ENCODE measurements around the gene ACKR3.
A peak's percentile ranks its signal among the peaks of the same experiment; 100 is the strongest.

The ACKR3 gene

DNA sequence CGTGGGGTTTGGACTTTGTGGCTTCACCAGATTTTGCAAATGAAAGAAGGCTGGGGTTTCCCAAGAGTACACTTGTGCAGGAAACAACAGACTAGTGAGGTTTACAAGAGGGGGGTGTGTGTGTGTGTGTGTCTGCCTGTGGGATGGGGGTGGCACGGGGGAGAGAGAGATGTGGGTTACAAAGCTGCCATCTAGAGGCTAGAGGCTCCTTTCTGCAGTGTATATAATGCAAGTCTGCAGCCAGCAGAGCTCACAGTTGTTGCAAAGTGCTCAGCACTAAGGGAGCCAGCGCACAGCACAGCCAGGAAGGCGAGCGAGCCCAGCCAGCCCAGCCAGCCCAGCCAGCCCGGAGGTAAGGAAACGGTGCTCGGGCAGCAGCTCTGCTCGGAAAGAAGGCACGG lies at the start of gene ACKR3:
Gene ACKR3, plus strand, starts transcription at position 253 of the 401 bp plus-strand sequence. CDS start 10,641 bp downstream, outside the sequence.
- DNase-seq = peak; percentile 55 to 67

DNA sequence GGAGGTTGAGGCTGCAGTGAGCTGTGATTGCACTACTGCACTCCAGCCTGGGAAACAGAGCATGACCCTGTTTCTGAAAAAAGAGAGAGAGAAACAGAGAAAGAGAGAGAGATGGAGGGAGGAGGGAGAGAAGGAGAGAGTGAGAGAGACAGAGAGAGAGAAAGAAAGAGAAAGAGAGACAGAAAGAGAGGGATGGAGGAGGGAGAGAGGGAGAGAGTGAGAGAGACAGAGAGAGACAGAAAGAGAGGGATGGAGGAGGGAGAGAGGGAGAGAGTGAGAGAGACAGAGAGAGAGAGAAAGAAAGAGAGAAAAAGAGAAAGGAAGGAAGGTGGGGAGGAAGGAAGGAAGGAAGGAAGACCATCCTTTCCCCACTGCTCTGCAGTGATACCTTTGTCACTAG lies 48.1 kb upstream of the ACKR3 start:
- no peak for DNase-seq

DNA sequence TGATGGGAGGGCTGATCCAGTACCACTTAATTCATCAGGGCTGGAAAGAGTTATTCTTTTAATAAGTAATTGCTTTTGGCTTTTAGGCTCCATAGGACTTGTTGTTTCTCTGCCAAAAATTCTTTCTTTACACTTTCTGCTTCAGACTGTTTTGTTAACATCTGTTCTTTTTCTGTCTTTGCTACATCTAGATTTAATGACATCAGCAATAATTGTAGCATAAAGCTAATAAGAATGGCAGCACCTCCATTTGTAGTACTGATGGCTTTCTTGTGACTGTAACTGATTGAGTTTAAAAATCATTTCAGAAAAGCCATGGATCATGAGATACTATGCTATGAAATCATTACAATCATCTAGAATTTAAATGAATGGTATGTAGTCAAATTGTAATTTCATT lies 46.4 kb upstream of the ACKR3 start:
- no peak for DNase-seq

DNA sequence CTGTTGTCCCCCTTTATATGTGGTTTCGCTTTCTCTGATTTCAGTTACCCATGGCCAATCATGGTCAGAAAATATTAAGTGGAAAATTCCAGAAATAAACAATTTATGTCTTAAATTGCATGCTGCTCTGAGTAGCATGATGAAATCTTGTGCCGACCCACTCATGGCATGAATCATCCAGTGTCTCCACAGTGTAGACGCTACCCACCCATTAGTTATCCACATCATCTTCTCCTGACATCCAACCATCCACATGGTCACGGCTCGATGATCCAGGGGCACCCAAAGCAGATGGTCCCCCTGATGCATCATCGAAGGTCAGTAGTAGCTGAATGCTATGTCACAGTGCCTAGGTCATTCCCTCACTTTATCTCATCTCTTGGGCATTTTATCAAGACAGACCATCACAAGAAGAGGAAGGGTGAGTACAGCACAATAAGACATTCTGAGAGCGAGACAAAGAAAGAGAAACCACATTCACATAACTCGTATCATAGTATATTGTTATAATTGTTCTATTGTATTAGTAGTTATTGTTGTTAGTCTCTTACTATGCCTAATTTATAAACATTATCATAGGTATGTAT lies 44.1 kb upstream of the ACKR3 start:
- DNase-seq = no peak

DNA sequence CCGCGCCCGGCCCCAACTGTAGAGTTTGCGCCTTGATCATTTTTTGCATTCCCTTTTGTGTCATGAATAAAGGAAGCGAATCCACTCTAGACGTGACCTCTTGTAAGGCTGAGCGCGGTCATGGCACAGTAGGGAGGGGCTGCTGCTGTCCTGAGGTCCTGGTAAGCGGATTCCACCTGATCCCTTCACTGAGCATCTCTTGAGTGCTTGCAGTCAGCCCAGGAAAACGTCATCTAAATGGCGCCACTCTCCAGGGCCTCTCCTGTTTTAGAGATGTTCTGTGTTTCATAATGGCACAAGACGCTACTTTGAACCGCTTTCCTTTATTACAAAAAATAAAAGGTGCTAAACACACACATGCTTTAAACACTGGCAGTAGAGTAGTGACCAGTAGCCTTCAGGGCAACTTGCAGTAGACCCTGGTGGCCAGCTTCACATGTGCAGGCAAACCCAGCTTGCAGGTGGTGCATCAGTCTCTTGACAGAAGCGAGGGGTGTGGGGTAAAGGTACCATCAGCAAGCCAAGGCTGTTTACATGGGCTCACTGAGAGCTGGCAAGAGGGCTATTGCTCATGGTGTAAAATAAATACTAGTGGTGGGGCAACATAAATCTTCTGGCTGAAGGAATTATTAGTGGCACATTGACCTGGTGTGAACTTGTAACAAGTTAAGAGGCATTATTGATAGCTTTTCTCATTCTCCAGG lies 43.0 kb upstream of the ACKR3 start:
- DNase-seq = no peak

DNA sequence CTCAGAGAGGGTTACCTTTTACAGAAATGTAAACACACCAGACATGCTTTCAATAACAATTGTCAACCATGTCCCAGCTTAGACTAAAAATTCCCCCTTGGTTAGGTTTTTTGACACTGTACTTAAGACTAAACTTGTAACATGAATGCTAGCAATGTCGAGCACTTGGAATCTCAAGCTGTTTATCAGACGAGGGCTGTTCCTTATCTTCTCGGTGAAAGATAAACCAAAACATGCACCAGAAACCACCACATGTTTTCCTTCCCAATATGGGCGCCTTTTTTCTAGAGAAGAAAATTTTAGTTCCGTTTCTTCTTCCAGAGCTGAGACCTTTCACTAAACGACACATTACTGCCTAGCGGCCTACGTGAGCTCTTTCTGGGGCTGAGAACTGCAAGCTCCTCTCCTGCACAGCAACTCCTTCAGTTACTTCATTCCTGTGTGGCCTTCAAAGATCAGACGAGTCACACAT lies 42.4 kb upstream of the ACKR3 start:
- DNase-seq = no peak

DNA sequence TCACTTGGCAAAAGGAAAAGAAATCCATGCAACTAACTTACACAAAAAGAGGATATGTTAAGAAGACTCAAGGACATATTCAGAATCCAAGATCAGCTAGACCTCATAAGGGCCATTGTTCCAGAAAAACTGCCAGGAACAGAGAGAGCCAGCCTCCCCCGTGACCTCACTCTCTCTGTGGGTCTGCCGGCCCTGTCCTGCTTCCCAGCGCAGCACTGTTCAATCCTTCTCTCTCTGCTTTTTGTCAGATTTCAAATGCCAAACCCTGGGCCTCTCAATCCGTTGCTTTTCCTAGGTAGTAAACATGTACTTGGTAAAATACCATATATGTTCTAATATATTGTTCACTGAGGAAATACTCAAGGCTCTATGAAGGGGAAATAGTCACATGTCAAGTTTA lies 40.0 kb upstream of the ACKR3 start:
- no peak for DNase-seq

DNA sequence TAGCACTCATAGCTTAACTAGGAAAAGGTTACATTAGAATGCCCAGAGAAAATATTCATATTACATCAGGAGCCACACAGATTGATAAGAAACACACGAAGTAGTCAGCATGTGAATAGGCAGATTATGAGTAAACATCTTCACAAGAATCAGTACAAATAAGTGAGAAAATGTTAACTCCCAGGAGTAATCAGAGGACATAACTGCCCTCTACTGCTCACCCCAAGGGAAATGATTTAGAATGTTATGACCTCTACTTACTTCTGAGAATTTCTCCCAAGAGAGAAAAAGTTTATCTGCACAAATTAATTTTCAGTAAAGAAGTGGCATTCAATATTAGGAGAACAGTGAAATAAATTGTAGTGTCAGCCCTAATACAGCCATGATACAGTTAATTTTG lies 39.1 kb upstream of the ACKR3 start:
- DNase-seq = no peak

DNA sequence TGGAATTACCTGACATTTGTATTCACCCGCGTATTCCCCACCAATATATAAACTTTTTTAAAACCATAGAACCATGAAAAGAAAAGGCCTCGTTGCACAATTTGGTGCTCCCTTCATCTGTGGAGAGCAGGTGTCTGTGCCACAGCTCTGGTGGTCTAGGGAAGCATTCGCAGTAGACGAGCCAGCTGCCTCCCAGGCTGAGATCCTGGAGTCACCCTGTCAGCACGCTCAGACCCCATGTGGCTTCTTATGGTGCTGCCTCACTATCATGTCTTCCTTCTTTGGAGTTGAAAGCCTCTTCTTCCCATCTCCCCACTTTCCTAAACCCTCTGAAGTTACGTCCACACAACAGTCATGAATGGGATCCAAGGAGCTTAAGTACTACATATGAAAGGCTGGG lies 38.4 kb upstream of the ACKR3 start:
- DNase-seq = no peak

DNA sequence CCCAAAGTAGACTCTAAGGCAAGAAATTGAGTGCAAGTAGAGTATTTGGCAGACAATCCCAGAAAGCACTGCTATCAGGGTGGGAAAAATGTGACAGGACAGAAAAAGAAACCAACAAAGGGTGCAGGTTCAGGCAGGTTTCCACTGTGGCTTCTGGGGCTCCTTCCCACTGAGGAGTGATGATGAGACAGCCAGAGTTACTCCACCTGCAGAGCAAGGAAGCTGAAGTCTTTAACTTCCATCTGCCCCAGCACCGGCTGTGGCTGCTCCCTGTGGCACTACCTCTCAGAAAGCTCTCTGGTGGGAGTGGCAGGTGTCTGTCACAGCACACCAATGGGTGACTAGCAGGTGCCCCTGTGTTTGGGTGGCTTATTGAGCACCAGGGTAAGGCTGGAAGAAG lies 37.6 kb upstream of the ACKR3 start:
- DNase-seq = no peak

DNA sequence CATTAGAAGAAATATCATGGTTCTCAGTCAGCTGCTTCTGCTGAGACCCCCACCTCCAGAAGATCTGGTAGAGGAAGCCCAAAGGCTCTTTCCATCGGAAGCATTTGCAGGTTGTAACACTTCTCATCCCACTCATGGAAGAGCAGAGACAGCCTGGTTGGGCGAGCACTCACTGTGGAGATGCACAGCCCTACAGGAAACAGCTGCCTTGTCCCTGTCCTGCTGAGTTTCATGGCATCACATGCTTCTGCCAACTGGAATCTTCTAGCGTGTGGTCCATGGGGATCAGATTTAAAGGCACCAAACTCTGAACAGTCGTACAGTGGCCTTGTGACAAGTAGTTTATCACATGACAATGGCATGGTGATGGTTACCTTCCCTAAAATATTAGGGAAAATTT lies 36.3 kb upstream of the ACKR3 start:
- no peak for DNase-seq

DNA sequence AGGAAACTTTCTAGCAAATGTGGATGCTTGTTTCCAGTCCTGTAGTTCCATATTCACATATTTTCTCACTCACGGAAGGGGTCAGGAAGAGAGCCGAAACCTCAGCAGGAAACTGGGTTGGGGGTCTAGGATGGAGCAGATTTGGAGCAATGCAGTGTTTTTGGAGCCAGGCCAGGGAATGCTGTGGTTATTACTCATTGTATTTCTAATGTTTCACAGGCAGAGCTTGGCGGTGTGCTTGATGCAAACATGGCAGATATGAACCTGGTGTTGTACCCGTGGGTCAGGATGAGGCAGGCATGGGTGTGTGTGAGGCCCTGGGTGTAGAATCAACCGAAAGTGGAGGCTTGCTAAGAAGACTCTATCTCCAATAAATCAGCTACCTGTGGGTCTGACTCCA lies 34.6 kb upstream of the ACKR3 start:
- no peak for DNase-seq

DNA sequence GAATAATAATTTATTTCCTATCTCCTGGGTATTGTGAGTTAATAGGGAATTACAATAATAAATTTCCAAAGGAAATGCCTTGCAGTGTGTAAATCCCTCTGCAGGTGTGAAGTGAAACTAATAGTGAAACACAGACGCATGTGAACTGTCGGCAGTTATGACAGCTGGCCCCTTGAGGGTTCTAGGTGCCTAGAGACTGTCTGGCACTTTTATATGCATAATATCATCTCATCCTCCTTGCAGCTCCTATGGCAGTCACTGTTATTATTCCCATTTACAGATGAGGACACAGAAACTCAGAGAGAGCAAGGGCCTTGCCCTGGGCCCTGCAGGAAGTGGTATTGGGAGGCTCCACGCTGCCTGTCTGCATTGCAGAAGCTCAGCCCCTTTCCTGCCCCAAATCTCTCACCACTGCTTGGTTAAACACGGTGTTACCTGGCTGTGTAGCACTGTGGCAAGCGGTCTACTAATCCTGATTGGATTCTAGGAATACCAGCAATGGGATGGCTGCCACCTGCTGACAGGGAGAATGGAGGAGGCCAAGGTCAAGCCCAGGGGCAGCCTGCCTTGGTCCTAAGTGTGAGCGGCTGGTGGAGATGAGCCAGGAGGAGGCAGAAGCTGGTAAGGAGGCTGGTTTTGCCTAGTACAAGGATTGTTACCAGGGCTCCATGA lies 32.8 kb upstream of the ACKR3 start:
- DNase-seq = no peak

DNA sequence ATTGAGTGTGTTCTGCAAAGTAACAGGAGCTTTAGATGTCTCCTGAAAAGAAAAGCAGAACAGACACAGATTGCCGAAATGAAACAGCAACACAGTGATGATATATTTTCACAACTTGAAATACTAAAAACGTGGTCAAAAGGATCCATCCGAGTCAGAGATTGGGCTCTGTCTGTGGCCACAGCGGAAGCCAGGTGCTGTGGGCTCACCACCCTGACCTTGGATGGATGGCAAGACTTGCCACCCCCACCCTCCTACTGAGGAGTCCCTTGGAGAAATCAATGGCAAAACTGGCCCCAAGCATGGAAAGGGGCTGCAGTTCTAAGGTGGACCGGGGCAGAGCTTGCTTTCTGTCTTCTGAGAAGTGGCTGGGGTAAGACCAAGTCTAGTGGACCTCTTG lies 31.4 kb upstream of the ACKR3 start:
- DNase-seq = no peak

DNA sequence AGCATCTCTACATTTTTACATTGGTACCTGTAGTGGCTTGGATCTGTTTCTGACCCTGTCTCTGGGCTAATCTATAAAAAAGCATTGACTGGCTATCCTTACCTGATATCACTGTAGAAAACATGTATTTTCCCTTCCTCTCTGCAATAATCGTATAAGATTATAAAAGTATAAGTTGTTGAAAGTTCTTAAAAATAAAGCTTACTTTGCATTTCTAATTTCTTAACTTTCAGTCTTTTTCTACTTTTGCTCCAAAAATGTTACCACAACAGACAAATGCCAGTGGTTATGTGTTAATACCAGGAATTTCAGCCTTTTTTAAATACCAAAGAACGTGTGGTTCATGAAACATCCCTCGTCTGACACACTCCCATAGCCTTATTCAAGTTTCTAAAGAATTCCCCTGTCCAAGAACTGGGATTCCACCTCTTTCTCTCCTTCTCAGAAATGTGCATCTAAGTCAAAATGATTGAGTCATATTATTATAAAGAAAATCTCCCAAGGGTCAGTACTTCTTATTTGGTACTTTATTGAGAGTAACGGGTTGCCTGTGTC lies 28.5 kb upstream of the ACKR3 start:
- DNase-seq = no peak

DNA sequence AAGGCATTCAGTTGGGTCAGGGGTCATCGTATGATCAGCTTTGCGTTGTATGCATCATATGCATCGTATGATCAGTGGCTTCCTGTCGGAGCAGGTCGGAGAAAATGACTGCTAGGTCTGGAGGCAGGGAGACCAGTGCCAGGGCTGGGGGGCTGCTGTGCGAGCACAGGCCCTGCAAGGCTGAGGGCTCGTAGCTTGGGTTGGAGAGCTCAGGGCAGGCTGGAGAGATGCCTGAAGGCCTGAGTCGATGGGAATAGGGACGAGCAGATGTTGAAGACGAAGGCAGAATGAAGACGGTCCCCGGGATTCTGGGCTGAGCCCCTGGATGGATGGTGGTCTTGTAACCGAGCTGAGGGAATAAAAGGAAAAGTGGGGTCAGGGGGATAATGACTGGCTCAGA lies 25.3 kb upstream of the ACKR3 start:
- DNase-seq = no peak

DNA sequence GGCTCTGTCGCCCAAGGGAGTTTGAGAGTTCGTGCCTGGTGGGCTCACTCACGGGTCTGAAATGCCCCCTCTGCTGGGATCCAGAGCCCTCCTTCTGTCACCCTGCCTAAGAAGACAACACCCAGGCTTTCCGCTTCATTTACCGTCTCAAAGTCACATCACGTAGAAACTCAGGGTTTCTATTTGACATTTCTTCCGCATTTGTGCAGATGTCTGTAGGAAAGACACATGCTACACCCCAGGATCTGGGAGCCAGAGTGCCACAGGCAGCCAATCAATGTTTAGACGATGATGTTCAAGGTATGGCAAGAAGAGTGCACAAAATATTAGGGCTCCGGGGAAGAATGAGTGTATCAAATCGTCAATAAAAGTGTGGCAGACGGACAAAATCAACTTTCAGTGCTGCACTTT lies 24.4 kb upstream of the ACKR3 start:
- DNase-seq = no peak

DNA sequence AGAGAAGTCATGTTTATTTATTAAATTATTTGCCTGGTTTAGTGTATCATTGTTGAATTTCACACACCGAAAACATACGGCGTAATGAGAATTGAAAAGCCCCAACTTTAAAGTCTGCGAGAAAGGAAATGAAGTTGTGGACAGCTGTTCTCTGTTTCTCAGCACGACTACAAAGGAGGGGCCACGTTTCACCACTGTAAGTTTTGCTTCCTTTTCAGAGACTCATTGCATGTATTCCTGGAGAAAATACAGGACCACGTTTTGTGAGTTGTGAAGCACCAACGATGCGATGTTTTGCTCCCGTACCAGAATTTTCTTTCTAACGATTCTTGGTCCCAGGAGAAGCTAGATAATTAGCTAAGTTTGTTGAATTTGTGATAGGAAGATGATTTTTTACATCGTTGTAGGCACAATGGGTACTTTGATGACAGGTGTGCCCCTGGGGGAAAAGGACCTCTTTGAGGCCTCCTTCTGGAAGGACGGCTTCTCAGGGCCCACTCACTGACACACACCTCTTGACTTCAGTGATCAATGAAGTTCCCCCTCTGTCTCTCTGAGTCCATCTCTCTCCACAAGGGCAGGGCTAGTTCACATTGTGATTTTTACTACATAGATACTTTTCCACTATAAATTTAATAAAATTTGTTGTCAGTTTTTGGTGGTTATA lies 23.7 kb upstream of the ACKR3 start:
- no peak for DNase-seq

DNA sequence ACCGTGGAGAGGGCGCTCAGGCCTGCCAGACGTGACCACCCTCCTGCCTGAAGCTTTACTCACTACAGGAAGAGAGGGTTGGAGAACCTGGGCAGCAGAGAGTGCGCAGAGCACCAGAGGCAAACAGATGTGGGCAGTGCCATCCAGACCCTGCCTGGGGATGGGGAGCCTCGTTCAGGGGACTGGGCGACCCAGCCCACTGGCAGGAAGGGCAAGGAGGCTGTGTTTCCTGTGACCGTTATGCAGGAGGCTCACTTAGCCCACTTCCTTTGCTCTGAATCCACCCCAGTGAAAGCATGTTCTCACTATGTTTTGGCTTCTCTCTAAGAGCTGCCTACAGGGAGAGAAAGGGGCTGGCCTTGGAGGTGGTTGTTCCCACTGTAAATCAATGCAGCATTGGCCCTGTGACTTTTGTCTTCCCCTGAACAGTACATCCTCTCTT lies 23.0 kb upstream of the ACKR3 start:
- DNase-seq = no peak

DNA sequence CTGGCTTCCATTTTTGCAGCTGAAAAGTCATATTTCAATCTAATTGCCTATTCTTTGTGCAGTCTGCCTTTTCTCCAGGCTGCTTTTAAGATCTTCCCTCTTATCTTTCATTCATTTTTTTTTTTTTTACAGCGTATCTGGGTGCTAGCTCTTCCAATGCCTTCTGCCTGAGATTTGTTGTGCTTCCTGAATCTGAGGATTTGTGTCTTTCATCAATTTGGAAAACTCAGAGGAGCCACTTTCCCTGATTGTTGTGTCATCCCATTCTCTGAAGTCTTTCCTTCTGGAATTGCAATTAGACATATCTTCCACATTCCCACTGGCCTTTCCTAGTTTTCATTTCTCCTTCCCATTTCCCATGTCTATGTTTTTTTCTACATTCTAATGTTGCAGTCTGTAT lies 21.9 kb upstream of the ACKR3 start:
- no peak for DNase-seq

DNA sequence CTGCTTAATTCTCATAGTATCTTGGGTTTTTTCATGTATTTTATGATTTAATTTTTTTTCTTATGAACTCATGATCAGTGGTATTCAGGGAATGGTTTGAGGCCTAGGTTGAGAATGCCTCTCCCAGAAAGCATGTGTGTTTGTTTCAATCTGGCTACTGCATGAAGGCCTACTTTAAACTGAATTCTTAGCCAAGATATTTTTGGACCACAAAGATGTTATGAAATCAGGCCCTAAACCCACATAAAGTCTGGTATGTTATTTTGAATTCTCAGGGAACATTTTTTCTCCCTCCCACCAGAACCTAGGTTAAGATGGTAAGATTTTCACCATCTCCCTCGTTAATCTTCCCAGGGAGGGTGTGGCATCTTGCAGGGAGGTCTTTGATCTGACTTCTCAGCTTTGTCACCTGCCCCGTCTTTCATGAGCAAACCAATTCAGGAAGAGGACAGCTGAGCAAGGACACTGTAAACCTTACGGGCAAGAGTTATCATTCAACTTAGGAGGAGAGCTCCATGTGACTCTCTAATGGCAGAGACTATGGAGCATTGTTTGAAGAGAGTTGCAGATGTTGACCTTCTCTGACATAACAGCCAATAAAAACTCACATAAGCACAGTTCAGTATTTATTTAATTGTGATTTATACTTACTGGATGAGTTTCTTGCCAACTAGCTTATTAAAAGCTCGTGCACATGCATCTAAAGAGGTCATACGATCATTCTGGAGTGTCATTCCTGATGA lies 21.3 kb upstream of the ACKR3 start:
- DNase-seq = no peak

DNA sequence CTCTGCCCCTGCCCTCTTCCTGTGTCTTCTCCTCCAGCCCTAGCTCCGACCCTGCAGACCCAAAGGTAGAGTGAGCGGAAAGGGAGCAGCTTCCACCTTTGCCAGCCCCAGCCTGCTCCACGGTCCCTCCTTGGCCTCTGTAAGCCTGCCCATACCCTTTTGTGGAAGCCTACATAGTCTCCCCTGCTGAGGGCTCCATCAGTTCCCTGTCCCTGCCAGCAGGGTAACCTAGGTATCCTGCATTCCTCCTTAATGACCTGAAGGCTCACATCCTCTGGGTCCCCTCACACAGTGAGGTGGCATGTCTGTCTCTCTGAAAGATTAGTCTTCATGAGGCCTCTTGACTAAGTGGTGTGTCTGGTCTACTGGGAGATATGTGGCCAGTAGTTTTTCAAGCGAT lies 20.5 kb upstream of the ACKR3 start:
- no peak for DNase-seq

DNA sequence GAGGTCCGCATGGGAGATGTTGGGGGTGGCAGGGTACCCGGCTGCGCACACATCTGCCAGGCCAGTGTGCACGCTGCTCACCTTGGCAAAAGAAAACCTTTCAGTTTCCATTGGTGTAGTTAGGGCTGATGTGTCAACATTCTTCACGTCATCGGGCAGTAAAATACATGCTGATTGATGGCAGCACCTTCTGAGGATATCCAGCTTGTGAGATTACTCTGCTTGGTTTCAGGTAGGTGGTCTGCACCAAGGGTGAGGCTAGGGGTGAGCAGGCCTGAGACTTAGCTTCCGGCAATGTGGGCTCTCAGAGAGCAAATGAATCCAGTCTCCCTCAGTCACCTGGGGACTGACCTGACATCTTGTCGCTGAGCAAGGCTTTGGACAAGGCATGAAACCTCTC lies 19.3 kb upstream of the ACKR3 start:
- no peak for DNase-seq

Measured in NCI-H187 (cell line).